ENCODE measurements around the gene ZNF32.

DNA sequence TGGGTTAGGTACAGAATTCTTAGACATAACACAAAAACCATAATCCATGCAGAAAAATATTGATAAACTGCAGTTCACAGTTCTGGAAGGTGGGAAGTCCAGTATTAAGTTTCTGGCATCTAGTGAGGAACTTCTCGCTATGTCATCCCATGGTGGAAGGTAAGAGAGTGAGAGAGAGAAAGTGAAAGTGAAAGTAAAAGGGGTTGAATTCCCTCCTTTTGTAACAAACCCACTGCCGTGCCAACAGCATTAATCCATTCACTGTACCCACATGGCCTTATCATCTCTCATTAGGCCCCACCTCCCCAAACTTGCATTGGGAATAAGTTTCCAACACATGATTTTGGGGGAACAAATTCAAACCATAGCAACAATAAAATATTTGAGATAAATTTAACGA, 25.3 kb downstream of the ZNF32 start:
- TF ChIP-seq, protein P1, sequence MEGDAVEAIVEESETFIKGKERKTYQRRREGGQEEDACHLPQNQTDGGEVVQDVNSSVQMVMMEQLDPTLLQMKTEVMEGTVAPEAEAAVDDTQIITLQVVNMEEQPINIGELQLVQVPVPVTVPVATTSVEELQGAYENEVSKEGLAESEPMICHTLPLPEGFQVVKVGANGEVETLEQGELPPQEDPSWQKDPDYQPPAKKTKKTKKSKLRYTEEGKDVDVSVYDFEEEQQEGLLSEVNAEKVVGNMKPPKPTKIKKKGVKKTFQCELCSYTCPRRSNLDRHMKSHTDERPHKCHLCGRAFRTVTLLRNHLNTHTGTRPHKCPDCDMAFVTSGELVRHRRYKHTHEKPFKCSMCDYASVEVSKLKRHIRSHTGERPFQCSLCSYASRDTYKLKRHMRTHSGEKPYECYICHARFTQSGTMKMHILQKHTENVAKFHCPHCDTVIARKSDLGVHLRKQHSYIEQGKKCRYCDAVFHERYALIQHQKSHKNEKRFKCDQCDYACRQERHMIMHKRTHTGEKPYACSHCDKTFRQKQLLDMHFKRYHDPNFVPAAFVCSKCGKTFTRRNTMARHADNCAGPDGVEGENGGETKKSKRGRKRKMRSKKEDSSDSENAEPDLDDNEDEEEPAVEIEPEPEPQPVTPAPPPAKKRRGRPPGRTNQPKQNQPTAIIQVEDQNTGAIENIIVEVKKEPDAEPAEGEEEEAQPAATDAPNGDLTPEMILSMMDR (IDR thresholded peaks at IDR 0.05; ENCODE audit: poor library complexity), result no peak
- TF ChIP-seq EZH2phosphoT487 (IDR thresholded peaks at IDR 0.05; ENCODE audit: low read depth, severe bottlenecking, unreplicated experiment), result no peak
- TF ChIP-seq EZH2 (IDR thresholded peaks at IDR 0.05; ENCODE audit: borderline replicate concordance), result no peak
